SK-N-SH (cell line): ENCODE measurements around the gene STX2.

Source experiments
- EP300 ChIP-seq, 2 experiments: IDR thresholded peaks; 2 replicates each; pipeline versions ENCODE4 v1.4.0 to v1.6.1; 2012; ENCODE audit warnings: borderline replicate concordance in 1 of 2, low read depth in 1 of 2, low read length in 1 of 2
- IRF3 ChIP-seq: fragments of 150-350 bp; IDR thresholded peaks from 2 replicates; pipeline ENCODE4 v1.6.1; 2016; ENCODE audit warnings: mild to moderate bottlenecking, low read depth, low read length
- TF ChIP-seq, protein P1 (sequence below): fragments of 200-600 bp; sonication (generic); IDR thresholded peaks from 2 replicates; pipeline ENCODE4 v1.6.1; 2017; ENCODE audit warnings: antibody characterized with exemption, mild to moderate bottlenecking, moderate library complexity
- TF ChIP-seq, protein P2 (sequence below): IDR thresholded peaks from 2 replicates; pipeline ENCODE4 v1.4.0; 2012; ENCODE audit warnings: low read depth, borderline replicate concordance
- TF ChIP-seq, protein P3 (sequence below): IDR thresholded peaks from 2 replicates; pipeline ENCODE4 v1.6.1; 2012; ENCODE audit warnings: mild to moderate bottlenecking, low read depth, low read length, moderate library complexity

DNA sequence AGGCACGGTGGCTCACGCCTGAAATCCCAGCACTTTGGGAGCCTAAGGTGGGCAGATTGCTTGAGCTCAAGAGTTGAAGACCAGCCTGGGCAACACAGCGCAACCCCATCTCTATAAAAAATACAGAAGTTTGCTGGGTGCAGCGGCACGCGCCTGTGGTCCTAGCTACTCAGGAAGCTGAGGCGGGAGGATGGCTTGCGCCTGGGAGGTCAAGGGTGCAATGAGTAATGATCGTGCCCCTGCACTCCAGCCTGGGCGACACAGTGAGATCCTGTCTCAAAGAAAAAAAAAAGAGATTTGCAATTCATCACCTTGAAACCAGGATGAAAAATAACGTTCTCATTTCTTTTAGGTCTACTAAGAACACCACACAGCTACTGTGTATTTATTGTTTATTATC, 4.0 kb downstream of the STX2 start:
- TF ChIP-seq, protein P1, sequence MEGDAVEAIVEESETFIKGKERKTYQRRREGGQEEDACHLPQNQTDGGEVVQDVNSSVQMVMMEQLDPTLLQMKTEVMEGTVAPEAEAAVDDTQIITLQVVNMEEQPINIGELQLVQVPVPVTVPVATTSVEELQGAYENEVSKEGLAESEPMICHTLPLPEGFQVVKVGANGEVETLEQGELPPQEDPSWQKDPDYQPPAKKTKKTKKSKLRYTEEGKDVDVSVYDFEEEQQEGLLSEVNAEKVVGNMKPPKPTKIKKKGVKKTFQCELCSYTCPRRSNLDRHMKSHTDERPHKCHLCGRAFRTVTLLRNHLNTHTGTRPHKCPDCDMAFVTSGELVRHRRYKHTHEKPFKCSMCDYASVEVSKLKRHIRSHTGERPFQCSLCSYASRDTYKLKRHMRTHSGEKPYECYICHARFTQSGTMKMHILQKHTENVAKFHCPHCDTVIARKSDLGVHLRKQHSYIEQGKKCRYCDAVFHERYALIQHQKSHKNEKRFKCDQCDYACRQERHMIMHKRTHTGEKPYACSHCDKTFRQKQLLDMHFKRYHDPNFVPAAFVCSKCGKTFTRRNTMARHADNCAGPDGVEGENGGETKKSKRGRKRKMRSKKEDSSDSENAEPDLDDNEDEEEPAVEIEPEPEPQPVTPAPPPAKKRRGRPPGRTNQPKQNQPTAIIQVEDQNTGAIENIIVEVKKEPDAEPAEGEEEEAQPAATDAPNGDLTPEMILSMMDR = no peak
- TF ChIP-seq, protein P2, sequence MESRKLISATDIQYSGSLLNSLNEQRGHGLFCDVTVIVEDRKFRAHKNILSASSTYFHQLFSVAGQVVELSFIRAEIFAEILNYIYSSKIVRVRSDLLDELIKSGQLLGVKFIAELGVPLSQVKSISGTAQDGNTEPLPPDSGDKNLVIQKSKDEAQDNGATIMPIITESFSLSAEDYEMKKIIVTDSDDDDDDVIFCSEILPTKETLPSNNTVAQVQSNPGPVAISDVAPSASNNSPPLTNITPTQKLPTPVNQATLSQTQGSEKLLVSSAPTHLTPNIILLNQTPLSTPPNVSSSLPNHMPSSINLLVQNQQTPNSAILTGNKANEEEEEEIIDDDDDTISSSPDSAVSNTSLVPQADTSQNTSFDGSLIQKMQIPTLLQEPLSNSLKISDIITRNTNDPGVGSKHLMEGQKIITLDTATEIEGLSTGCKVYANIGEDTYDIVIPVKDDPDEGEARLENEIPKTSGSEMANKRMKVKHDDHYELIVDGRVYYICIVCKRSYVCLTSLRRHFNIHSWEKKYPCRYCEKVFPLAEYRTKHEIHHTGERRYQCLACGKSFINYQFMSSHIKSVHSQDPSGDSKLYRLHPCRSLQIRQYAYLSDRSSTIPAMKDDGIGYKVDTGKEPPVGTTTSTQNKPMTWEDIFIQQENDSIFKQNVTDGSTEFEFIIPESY = no peak
- TF ChIP-seq, protein P3, sequence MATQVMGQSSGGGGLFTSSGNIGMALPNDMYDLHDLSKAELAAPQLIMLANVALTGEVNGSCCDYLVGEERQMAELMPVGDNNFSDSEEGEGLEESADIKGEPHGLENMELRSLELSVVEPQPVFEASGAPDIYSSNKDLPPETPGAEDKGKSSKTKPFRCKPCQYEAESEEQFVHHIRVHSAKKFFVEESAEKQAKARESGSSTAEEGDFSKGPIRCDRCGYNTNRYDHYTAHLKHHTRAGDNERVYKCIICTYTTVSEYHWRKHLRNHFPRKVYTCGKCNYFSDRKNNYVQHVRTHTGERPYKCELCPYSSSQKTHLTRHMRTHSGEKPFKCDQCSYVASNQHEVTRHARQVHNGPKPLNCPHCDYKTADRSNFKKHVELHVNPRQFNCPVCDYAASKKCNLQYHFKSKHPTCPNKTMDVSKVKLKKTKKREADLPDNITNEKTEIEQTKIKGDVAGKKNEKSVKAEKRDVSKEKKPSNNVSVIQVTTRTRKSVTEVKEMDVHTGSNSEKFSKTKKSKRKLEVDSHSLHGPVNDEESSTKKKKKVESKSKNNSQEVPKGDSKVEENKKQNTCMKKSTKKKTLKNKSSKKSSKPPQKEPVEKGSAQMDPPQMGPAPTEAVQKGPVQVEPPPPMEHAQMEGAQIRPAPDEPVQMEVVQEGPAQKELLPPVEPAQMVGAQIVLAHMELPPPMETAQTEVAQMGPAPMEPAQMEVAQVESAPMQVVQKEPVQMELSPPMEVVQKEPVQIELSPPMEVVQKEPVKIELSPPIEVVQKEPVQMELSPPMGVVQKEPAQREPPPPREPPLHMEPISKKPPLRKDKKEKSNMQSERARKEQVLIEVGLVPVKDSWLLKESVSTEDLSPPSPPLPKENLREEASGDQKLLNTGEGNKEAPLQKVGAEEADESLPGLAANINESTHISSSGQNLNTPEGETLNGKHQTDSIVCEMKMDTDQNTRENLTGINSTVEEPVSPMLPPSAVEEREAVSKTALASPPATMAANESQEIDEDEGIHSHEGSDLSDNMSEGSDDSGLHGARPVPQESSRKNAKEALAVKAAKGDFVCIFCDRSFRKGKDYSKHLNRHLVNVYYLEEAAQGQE = no peak
- TF ChIP-seq EP300 (IDR thresholded peaks at IDR 0.05; ENCODE audit: borderline replicate concordance in 1 of 2, low read depth in 1 of 2, low read length in 1 of 2) (no peak), IRF3 (no peak)
